AG09319 (cell line): ENCODE data around the gene HPS5.

ENCODE experiments used
- DNase-seq: peaks from one replicate; pipeline ENCODE4 v3.0.0-alpha.2; 2010; ENCODE audit warnings: low read depth; ENCODE audit errors: extremely low read depth
- TF ChIP-seq, protein P1 (sequence below): IDR thresholded peaks from 2 replicates; pipeline ENCODE4 v1.5.1; 2011; ENCODE audit warnings: low read depth, mild to moderate bottlenecking, inconsistent platforms, low read length, moderate library complexity

Gene HPS5

DNA sequence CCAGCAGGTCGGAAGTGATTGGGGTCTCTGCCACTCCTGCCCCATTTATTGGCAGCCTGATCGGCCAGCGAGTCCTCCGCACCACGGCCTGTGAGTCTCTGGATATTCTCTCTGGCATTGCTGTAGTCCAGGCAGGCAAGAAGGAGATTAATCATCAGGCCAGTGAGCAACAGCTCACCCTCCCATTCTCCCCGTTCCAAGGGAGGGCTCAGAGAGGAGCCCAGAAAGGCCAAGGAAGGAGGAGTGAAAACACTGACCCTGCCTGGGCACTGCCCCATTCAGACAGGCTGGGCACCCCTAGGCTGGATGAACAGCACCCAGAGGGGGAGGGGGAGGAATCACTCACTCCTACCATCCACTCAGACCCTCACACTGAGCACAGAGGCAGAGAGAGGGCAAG, 76.5 kb downstream of the HPS5 start:
- TF ChIP-seq, protein P1, sequence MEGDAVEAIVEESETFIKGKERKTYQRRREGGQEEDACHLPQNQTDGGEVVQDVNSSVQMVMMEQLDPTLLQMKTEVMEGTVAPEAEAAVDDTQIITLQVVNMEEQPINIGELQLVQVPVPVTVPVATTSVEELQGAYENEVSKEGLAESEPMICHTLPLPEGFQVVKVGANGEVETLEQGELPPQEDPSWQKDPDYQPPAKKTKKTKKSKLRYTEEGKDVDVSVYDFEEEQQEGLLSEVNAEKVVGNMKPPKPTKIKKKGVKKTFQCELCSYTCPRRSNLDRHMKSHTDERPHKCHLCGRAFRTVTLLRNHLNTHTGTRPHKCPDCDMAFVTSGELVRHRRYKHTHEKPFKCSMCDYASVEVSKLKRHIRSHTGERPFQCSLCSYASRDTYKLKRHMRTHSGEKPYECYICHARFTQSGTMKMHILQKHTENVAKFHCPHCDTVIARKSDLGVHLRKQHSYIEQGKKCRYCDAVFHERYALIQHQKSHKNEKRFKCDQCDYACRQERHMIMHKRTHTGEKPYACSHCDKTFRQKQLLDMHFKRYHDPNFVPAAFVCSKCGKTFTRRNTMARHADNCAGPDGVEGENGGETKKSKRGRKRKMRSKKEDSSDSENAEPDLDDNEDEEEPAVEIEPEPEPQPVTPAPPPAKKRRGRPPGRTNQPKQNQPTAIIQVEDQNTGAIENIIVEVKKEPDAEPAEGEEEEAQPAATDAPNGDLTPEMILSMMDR: no peak
- no peak for DNase-seq

DNA sequence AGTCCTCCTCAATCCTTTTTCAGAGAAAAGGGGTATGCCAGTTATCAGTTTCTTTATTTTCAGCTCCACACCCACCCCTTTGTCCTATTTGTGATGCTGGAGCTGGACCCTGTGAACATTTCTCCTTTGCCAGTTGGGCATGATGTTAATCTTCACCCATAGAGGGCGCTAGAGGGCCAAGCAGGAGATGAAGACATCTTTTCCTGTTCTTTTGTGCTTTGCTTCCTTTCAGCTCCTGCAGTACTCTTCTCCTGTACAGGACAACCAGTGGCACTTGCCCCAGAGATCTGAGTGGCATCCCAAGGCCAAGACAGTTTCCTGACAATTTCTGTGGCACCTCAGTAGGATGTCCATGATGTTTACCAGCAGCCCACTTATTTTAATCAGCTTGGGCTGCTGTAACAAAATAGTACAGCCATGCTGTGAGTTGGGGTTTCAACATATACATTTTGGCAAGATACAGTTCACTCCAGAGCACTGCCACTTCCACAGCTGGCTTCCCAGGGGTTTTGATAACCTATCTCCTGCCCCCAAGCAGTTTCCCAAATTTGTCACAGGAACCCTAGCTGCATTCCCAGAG, 78.1 kb downstream of the HPS5 start:
- TF ChIP-seq, protein P1: peak; percentile 89
- DNase-seq: peak; percentile 49

- TF ChIP-seq, protein P1: no peak
- no peak for DNase-seq
These were observed 82.3 kb downstream of the HPS5 start for GRCh38 chr11:18239655-18240054.

DNA sequence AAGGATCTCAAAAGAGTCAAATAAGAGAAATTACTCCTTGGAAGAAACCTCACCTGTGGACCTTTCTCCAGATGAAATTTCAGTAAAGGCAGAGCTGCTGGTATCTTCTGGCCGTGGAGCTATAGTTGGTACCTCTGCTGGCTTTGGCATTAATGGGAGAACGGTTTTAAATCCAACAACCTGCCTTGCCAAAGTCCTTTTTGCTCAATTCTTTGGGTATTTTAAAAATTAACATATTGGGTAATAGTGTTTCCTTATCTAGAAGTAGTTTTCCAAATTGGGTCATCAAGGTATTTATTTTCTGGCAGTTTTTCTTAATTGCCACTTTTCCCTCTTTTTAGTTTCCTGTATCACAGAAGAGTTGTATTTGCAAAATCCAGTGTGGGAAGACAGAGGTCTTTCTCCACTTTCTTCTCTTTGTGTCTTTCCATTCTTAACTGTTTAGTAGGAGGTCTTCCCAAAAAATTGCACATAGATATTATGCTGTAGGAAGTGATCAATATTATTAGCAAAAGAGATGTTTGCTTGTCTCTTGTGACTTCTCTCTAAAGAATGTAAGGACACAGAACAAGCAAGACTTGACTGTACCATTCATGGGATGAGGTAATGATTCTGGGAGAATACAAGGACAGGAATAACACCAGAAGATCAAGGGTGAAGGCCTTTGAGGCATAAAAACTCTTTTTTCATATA, 85.1 kb downstream of the HPS5 start, which contains the start of gene SAA4:
Gene SAA4, minus strand, starts transcription at position 139 of the 693 bp plus-strand sequence. CDS start 876 bp downstream, outside the sequence.
- TF ChIP-seq, protein P1: no peak

DNA sequence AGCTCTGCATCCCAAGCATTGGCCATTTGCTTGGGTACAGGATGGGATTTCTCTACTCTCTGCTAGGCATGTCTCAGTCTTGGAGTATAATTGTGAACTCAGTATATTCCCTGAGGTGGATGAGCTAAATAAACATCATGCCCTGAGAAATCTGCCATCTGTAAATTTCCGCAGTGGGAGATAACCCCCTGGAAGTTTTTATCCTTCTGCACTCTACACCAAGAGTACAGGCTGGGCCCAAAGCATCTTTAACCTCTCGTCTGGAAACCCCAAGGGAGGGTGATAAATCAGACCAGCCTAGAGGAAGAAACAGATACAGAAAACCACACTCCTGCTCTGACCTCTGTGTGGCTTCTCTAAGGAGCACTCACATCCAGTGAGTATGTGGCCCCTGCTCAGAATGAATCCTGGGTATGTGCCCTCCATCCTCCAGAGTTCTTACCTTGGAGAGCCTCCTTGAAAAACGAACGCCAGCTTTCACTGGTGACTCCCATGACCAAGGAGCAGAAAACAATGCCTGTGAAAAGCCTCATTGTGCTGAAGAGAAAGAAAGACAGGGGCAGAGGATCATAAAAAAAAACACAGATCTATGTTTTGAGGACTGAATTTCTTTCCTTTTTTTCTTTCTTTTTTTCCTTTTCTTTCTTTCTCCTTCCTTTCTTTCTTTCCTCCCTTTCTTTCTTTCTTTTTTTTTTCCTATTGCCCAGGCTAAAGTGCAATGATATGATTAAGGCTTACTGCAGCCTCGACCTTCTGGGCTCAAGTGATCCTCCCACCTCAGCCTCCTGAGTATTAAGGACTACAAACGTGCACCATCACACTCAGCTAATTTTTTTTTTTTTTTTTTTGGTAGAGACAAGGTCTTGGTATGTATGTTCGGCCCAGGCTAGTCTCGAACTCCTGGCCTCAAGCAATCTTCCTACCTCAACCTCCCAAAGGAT, 86.3 kb downstream of the HPS5 start:
- no peak for DNase-seq
- TF ChIP-seq, protein P1: no peak

More for the DNA sequence above, 85.1 kb downstream of the HPS5 start, which contains the start of gene SAA4:
- DNase-seq: no peak

DNA sequence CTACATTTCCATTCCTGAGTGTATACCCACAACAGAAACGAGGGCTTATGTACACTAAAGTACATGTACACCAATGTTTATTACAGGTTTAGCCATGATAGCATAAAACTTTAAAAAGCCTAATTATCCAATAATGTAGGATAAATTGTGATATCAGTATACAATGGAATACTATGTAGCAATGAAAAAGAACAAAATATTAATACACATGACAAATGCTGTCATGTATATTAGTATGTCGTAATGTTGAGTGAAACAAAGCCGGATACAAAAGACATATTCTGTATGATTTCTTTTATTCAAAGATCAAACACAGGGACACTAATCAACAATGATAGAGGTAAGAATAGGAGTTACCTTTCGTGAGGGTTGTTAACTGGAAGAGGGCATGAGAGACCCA, 88.0 kb downstream of the HPS5 start:
- TF ChIP-seq, protein P1: no peak
- no peak for DNase-seq
